MM.1S (cell line): ENCODE data around the gene APOA5.

Experiments used
- DNase-seq: peaks from one replicate; pipeline ENCODE4 v3.0.0-alpha.2; 2015
- H2AFZ ChIP-seq: fragments of 300-600 bp; sonication (generic); 2 replicates; pipeline ENCODE4 v1.6.0; 2016; ENCODE audit warnings: antibody characterized with exemption, low read length
- H3F3A ChIP-seq: fragments of 300-600 bp; sonication (generic); 2 replicates; pipeline ENCODE4 v1.6.1; 2016; ENCODE audit warnings: mild to moderate bottlenecking, antibody characterized with exemption, low read length, moderate library complexity, mixed read lengths; ENCODE audit not compliant: insufficient read depth
- H3K27ac ChIP-seq: fragments of 300-600 bp; sonication (generic); 2 replicates; pipeline ENCODE4 v1.5.1; 2016; ENCODE audit warnings: mild to moderate bottlenecking, low read length
- H3K27me3 ChIP-seq: fragments of 300-600 bp; sonication (generic); replicated peaks from 2 replicates; pipeline ENCODE4 v1.6.0; 2016; ENCODE audit warnings: low read length; ENCODE audit not compliant: insufficient read depth
- H3K36me3 ChIP-seq: fragments of 300-600 bp; sonication (generic); replicated peaks from 2 replicates; pipeline ENCODE4 v1.6.1; 2016; ENCODE audit warnings: mild to moderate bottlenecking, low read length, mixed read lengths; ENCODE audit not compliant: insufficient read depth
- H3K4me1 ChIP-seq: fragments of 300-600 bp; sonication (generic); 2 replicates; pipeline ENCODE4 v1.6.1; 2016; ENCODE audit warnings: low read length, mixed read lengths
- H3K4me2 ChIP-seq: fragments of 300-600 bp; sonication (generic); 2 replicates; pipeline ENCODE4 v1.6.0; 2016; ENCODE audit warnings: low read depth, low read length
- H3K4me3 ChIP-seq: fragments of 300-600 bp; sonication (generic); 2 replicates; pipeline ENCODE4 v1.5.1; 2016; ENCODE audit warnings: low read length, mixed read lengths
- H3K79me2 ChIP-seq: fragments of 300-600 bp; sonication (generic); 2 replicates; pipeline ENCODE4 v1.6.1; 2016; ENCODE audit warnings: mixed run types, low read length, mixed read lengths
- H3K9ac ChIP-seq: fragments of 300-600 bp; sonication (generic); 2 replicates; pipeline ENCODE4 v1.6.1; 2016; ENCODE audit warnings: low read length, mixed read lengths
- H3K9me2 ChIP-seq: fragments of 300-600 bp; sonication (generic); replicated peaks from 2 replicates; pipeline ENCODE4 v1.6.1; 2016; ENCODE audit warnings: mild to moderate bottlenecking, low read length, mixed read lengths; ENCODE audit not compliant: insufficient read depth
- H3K9me3 ChIP-seq: fragments of 300-600 bp; sonication (generic); replicated peaks from 2 replicates; pipeline ENCODE4 v1.6.1; 2016; ENCODE audit warnings: mild to moderate bottlenecking, low read length, mixed read lengths; ENCODE audit not compliant: insufficient read depth
- H4K20me1 ChIP-seq: fragments of 300-600 bp; sonication (generic); 2 replicates; pipeline ENCODE4 v1.6.1; 2016; ENCODE audit warnings: mild to moderate bottlenecking, low read length, moderate library complexity, mixed read lengths; ENCODE audit not compliant: insufficient read depth
- EZH2 ChIP-seq: fragments of 300-600 bp; sonication (generic); optimal IDR thresholded peaks from 2 replicates; pipeline ENCODE3; 2017; ENCODE audit warnings: low read depth, mild to moderate bottlenecking, antibody characterized with exemption, low read length, mixed read lengths
- EZH2phosphoT487 ChIP-seq: fragments of 300-600 bp; sonication (generic); IDR thresholded peaks from 2 replicates; pipeline ENCODE4 v1.6.1; 2018; ENCODE audit warnings: antibody characterized with exemption, low read length
- TF ChIP-seq, protein P1 (sequence below): fragments of 300-600 bp; sonication (generic); IDR thresholded peaks from 2 replicates; pipeline ENCODE4 v1.5.1; 2016; ENCODE audit warnings: antibody characterized with exemption, low read length, mixed read lengths

APOA5 gene

DNA sequence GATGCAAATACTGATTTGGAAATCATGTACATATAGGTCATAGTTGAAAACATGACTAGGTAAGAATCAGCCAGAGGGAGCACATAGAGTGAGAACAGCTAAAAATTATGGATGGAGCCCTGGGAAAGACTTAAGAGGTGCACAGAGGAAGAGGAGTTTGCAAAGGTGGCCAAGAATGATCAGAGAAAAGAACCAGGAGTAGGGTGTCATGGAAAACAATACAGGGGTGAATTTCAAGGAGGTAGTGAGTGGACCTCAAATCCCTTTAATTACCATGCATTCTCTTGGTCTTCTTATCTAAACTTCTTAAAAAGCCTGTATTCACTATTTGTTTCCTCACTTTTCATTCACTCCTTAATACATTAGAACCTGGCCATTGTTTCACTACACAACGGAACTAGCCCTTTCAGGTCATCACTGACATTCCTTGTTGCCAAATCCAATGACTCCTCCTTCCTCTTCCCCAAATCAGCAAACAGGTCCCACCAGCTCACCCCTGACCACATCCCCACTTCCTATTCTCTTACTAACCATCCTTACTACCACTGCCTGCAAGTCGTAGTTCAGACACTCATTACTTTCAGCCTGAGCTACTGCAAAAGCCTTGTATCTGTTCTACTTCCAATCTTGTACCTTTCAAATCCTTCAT is 41.5 kb downstream of the APOA5 start:
- Histone ChIP-seq H3K27ac (no peak overlapping the region), H3K9me2 (no peaks in the 10 kb centered on the region), H3K4me2 (no peak overlapping the region), H3F3A (no peaks in the 10 kb centered on the region), H3K36me3 (no peaks in the 10 kb centered on the region; the same call in 1 of the 2 replicates), H4K20me1 (no peaks in the 10 kb centered on the region), H3K9ac (no peak overlapping the region), H2AFZ (no peak overlapping the region), H3K79me2 (no peaks in the 10 kb centered on the region), H3K4me1 (no peaks in the 10 kb centered on the region), H3K9me3 (no peaks in the 10 kb centered on the region), H3K4me3 (no peak overlapping the region), H3K27me3 (no peaks in the 10 kb centered on the region)
- TF ChIP-seq, protein P1, sequence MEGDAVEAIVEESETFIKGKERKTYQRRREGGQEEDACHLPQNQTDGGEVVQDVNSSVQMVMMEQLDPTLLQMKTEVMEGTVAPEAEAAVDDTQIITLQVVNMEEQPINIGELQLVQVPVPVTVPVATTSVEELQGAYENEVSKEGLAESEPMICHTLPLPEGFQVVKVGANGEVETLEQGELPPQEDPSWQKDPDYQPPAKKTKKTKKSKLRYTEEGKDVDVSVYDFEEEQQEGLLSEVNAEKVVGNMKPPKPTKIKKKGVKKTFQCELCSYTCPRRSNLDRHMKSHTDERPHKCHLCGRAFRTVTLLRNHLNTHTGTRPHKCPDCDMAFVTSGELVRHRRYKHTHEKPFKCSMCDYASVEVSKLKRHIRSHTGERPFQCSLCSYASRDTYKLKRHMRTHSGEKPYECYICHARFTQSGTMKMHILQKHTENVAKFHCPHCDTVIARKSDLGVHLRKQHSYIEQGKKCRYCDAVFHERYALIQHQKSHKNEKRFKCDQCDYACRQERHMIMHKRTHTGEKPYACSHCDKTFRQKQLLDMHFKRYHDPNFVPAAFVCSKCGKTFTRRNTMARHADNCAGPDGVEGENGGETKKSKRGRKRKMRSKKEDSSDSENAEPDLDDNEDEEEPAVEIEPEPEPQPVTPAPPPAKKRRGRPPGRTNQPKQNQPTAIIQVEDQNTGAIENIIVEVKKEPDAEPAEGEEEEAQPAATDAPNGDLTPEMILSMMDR: no peak
- TF ChIP-seq EZH2phosphoT487: no peak
- TF ChIP-seq EZH2: no peak
- DNase-seq: no peak

- no peak overlapping the region for H3K4me3 ChIP-seq
- H3K79me2 ChIP-seq: no peaks in the 10 kb centered on the region
- no peaks in the 10 kb centered on the region for H3F3A ChIP-seq
- no peak overlapping the region for H3K27ac ChIP-seq
- H3K9ac ChIP-seq: no peak overlapping the region
- no peaks in the 10 kb centered on the region for H3K9me3 ChIP-seq
- no peaks in the 10 kb centered on the region for H3K9me2 ChIP-seq
- no peaks in the 10 kb centered on the region for H4K20me1 ChIP-seq
- H3K4me2 ChIP-seq: no peak overlapping the region
- no peak overlapping the region for H2AFZ ChIP-seq
- TF ChIP-seq, protein P1: no peak
- TF ChIP-seq EZH2 (no peak), EZH2phosphoT487 (no peak)
- no peaks in the 10 kb centered on the region for H3K36me3 ChIP-seq
- no peaks in the 10 kb centered on the region for H3K4me1 ChIP-seq
- H3K27me3 ChIP-seq: no peaks in the 10 kb centered on the region
- no peak for DNase-seq
These were observed 49.6 kb downstream of the APOA5 start for GRCh38 chr11:116742104-116742503.

DNA sequence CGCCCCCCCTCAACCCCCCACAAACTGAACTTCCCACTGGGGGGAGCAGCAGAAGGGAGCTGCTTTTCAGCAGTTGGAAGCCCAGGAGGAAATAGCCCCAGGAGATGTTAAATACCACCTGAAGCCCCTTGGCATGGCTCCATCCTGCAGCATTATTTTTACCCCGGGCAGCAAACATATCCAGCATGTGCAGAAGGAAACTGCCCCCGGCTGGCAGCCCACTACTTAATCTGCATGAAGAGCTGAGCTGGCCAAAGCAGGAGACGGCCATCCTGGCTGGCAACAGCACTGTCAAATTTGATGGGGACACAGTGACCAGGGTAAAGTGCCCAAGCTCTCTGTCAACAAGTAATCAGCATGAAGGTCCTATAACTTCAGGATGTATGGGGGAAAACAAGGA is 50.9 kb downstream of the APOA5 start:
- Histone ChIP-seq H3K4me1 (no peaks in the 10 kb centered on the region), H3K27ac (no peak overlapping the region), H2AFZ (no peak overlapping the region), H3K9me3 (no peaks in the 10 kb centered on the region), H3K4me2 (no peak overlapping the region), H3K79me2 (no peaks in the 10 kb centered on the region), H3K4me3 (no peak overlapping the region), H4K20me1 (no peaks in the 10 kb centered on the region), H3K9ac (no peak overlapping the region), H3K9me2 (no peaks in the 10 kb centered on the region), H3K36me3 (no peaks in the 10 kb centered on the region), H3K27me3 (no peaks in the 10 kb centered on the region), H3F3A (no peaks in the 10 kb centered on the region)
- no peak for TF ChIP-seq EZH2phosphoT487
- no peak for TF ChIP-seq EZH2
- TF ChIP-seq, protein P1: no peak
- no peak for DNase-seq
